K562 (cell line): ENCODE data around the gene FPGS. TPM values are rescaled to one million over a fixed set of nuclear protein-coding genes. Genes with fewer than 3 reads are reported as not detected.

ENCODE experiments used
- ATAC-seq: fragments of 200-7000 bp; cut with Tn5 transposase; 3 replicates; pipeline ENCODE4 v1.9.1; 2020; ENCODE audit warnings: moderate library complexity
- BruUV-seq: library from RNA; stranded (reverse); fragments of 400-500 nt; replicated peaks from 2 replicates; lab custom pipeline; 2021; lab: Mats Ljungman, UMichigan
- CTCF ChIA-PET: fragments of 300-600 bp; formaldehyde crosslinking; extraction: SDS; loops from one replicate; lab custom pipeline; 2021; ENCODE audit warnings: low intra/inter-chr PET ratio; lab: Yijun Ruan, JAX
- POLR2A ChIA-PET: fragments of 300-600, 350-650 bp; sonication (Branson Sonifier 250); formaldehyde crosslinking; extraction: SDS; loops from one replicate; lab custom pipeline; 2021; ENCODE audit warnings: antibody characterized with exemption, inconsistent platforms; lab: Yijun Ruan, JAX
- DNase-seq, 4 experiments: peaks; one replicate each; pipeline versions ENCODE4 v3.0.0 to v3.0.0-alpha.2; 2011 to 2018; ENCODE audit warnings: low spot score in 3 of 4, mixed read lengths in 3 of 4; ENCODE audit errors: extremely low read depth in 1 of 4
- FAIRE-seq: peaks from 2 replicates; lab custom pipeline; 2011; peaks lifted over from hg19 to GRCh38; lab: Jason Lieb, UNC
- H2AFZ ChIP-seq: 2 replicates; pipeline ENCODE4 v1.6.0; 2011; ENCODE audit warnings: low read depth, low read length, control low read depth, inconsistent platforms
- H3K27ac ChIP-seq: fragments of 200-600 bp; 3 replicates; pipeline ENCODE4 v1.8.0; 2011; ENCODE audit warnings: low read depth, mild to moderate bottlenecking, control low read depth, inconsistent platforms, low read length, moderate library complexity, mixed read lengths; ENCODE audit errors: extremely low read depth
- H3K27me3 ChIP-seq, 2 experiments: fragments of 300-600 bp in 1 of 2; 2 replicates in 1 of 2; 3 replicates in 1 of 2; pipeline versions ENCODE4 v1.6.0 to v1.8.0; 2011; ENCODE audit warnings: inconsistent platforms in 2 of 2, low read length in 2 of 2, mild to moderate bottlenecking in 1 of 2, mixed read lengths in 1 of 2, moderate library complexity in 1 of 2; ENCODE audit not compliant: control insufficient read depth in 2 of 2, insufficient read depth in 2 of 2
- H3K36me3 ChIP-seq: fragments of 300-600 bp; 3 replicates; pipeline ENCODE4 v1.8.0; 2011; ENCODE audit warnings: mild to moderate bottlenecking, low read length, inconsistent platforms; ENCODE audit not compliant: control insufficient read depth, insufficient read depth
- H3K4me1 ChIP-seq, 2 experiments: fragments of 200-600 bp in 1 of 2; replicated peaks in 1 of 2; 2 replicates in 1 of 2; 3 replicates in 1 of 2; pipeline versions ENCODE4 v1.5.1 to v1.8.0; 2011; ENCODE audit warnings: inconsistent platforms in 2 of 2, low read length in 2 of 2, mild to moderate bottlenecking in 1 of 2, mixed read lengths in 1 of 2, moderate library complexity in 1 of 2; ENCODE audit not compliant: control insufficient read depth in 2 of 2, insufficient read depth in 2 of 2
- H3K4me2 ChIP-seq: 2 replicates; pipeline ENCODE4 v1.6.1; 2011; ENCODE audit warnings: low read length, control low read depth, inconsistent platforms, mixed read lengths; ENCODE audit not compliant: insufficient read depth
- H3K4me3 ChIP-seq: fragments of 200-600 bp; sonication (generic), shearing (Covaris generic); 2 replicates; pipeline ENCODE4 v1.5.1; 2016; ENCODE audit warnings: control low read depth, inconsistent platforms
- H3K79me2 ChIP-seq: fragments of 200-600 bp; 3 replicates; pipeline ENCODE4 v1.8.0; 2011; ENCODE audit warnings: low read length, inconsistent platforms; ENCODE audit not compliant: control insufficient read depth, insufficient read depth
- H3K9ac ChIP-seq, 2 experiments: 2 replicates each; pipeline versions ENCODE4 v1.6.0 to v1.6.1; 2011; ENCODE audit warnings: low read depth in 2 of 2, low read length in 2 of 2, control low read depth in 1 of 2, inconsistent platforms in 1 of 2, mild to moderate bottlenecking in 1 of 2, mixed read lengths in 1 of 2; ENCODE audit not compliant: insufficient read depth in 1 of 2
- H3K9me1 ChIP-seq: one replicate; pipeline ENCODE4 v1.6.0; 2011; ENCODE audit warnings: inconsistent platforms, mild to moderate bottlenecking, low read length, moderate library complexity; ENCODE audit not compliant: control insufficient read depth, insufficient read depth
- H3K9me3 ChIP-seq: replicated peaks from 2 replicates; pipeline ENCODE4 v1.5.1; 2011; ENCODE audit warnings: low read depth, low read length, inconsistent platforms; ENCODE audit not compliant: control insufficient read depth, insufficient read depth
- H4K20me1 ChIP-seq: replicated peaks from 2 replicates; pipeline ENCODE4 v1.6.1; 2011; ENCODE audit warnings: low read length, inconsistent platforms, mixed read lengths; ENCODE audit not compliant: control insufficient read depth, insufficient read depth
- BRD9 ChIP-seq: fragments of 450-650 bp; IDR thresholded peaks from 2 replicates; pipeline ENCODE4 v1.6.1; 2018; ENCODE audit warnings: low read depth; ENCODE audit not compliant: partially characterized antibody
- DPF2 ChIP-seq: fragments of 450-650 bp; IDR thresholded peaks from 2 replicates; pipeline ENCODE4 v1.6.1; 2016
- ETV5 ChIP-seq: sonication (generic); formaldehyde crosslinking; IDR thresholded peaks from 2 replicates; pipeline ENCODE4 v1.4.0; 2020; ENCODE audit warnings: low read depth, mild to moderate bottlenecking, missing genetic modification reagents
- FOXA3 ChIP-seq, 2 experiments: fragments of 450-650 bp in 1 of 2; sonication (generic) in 1 of 2; formaldehyde crosslinking; IDR thresholded peaks in 1 of 2; conservative IDR thresholded peaks in 1 of 2; 2 replicates each; pipeline versions ENCODE4 v1.4.0 to v1.8.0; 2020 to 2022; ENCODE audit warnings: mild to moderate bottlenecking in 2 of 2, missing genetic modification reagents in 1 of 2
- HEY1 ChIP-seq: fragments of 250-450 bp; sonication (Bioruptor Pico); IDR thresholded peaks from 2 replicates; pipeline ENCODE4 v1.5.0; 2020; ENCODE audit warnings: mild to moderate bottlenecking, moderate library complexity, borderline replicate concordance
- HMG20B ChIP-seq: fragments of 250-450 bp; sonication (Bioruptor Pico); IDR thresholded peaks from 2 replicates; pipeline ENCODE4 v1.5.0; 2021; ENCODE audit warnings: mild to moderate bottlenecking
- MAFK ChIP-seq: IDR thresholded peaks from 2 replicates; pipeline ENCODE4 v1.6.1; 2011; ENCODE audit warnings: low read length, improper control_type of control experiment
- MIER1 ChIP-seq: fragments of 450-650 bp; IDR thresholded peaks from 2 replicates; pipeline ENCODE4 v1.6.1; 2016; ENCODE audit warnings: antibody characterized with exemption, mild to moderate bottlenecking, low read depth
- NCOA1 ChIP-seq: fragments of 450-650 bp; IDR thresholded peaks from 2 replicates; pipeline ENCODE4 v1.6.1; 2016; ENCODE audit warnings: low read depth
- POLR2A ChIP-seq: fragments of 450-650 bp; conservative IDR thresholded peaks from 2 replicates; pipeline ENCODE4 v1.6.1; 2016
- SRSF3 ChIP-seq: fragments of 200-400 bp; formaldehyde crosslinking; IDR thresholded peaks from 2 replicates; pipeline ENCODE4 v1.6.1; 2016; ENCODE audit warnings: mild to moderate bottlenecking, low read length, moderate library complexity; ENCODE audit not compliant: insufficient read depth
- TARDBP ChIP-seq: fragments of 450-650 bp; IDR thresholded peaks from 2 replicates; pipeline ENCODE4 v1.6.1; 2016
- ZNF253 ChIP-seq: fragments of 250-450 bp; sonication (Bioruptor Pico); conservative IDR thresholded peaks from 2 replicates; pipeline ENCODE4 v1.6.1; 2021; ENCODE audit warnings: mild to moderate bottlenecking
- ZNF561 ChIP-seq: fragments of 450-650 bp; formaldehyde crosslinking; conservative IDR thresholded peaks from 2 replicates; pipeline ENCODE4 v1.4.0; 2020; ENCODE audit warnings: mild to moderate bottlenecking, moderate library complexity
- WGBS: fragments of 100-300 bp; shearing (Covaris generic); methylation state at CpG from one replicate; pipeline ENCODE4 v1.1.6; 2016; ENCODE audit warnings: low coverage, mixed read lengths; ENCODE audit not compliant: insufficient coverage; ENCODE audit errors: missing lambda C conversion rate; 5-methylcytosine and 5-hydroxymethylcytosine counted together
- in situ Hi-C: fragments of 300-500 bp; cut with MboI; formaldehyde crosslinking; loops from 4 replicates; pipeline ENCODE4 v1.15.0; 2018; ENCODE audit warnings: inconsistent platforms, mixed read lengths
- intact Hi-C: fragments of 100-400 bp; cut with micrococcal nuclease; formaldehyde crosslinking; loops from 2 replicates; pipeline ENCODE4 v1.14.2; 2022
- polyA plus RNA-seq, 8 experiments: library from polyadenylated mRNA; depleted of rRNA in 4 of 8; stranded (reverse) in 5 of 8; unstranded in 3 of 8; fragments of >200 nt; fragmentation: Nextera tagmentation in 2 of 8; fragmentation: Illumina TruSeq in 1 of 8; extraction: Ambion mirVana in 2 of 8; extraction: Trizol in 1 of 8; gene quantifications; 2 replicates each; pipeline versions ENCODE4 v1.2.1 to v1.2.3, GENCODE V29; 2011 to 2014; ENCODE audit warnings: inconsistent platforms in 1 of 8, missing spikeins in 1 of 8
- total RNA-seq, 7 experiments: library from RNA; depleted of rRNA in 6 of 7; stranded (reverse); fragments of >200 nt in 6 of 7; fragmentation: Illumina TruSeq in 2 of 7; extraction: Trizol in 2 of 7; gene quantifications; 2 replicates each; pipeline versions ENCODE4 v1.2.1 to v1.2.3, GENCODE V29; 2011 to 2021; ENCODE audit warnings: low replicate concordance in 1 of 7
- TF ChIP-seq, protein P1 (sequence below): fragments of 450-650 bp; IDR thresholded peaks from 2 replicates; pipeline ENCODE4 v1.7.0; 2016; ENCODE audit warnings: borderline replicate concordance
- TF ChIP-seq, protein P2 (sequence below): fragments of 450-650 bp; IDR thresholded peaks from 2 replicates; pipeline ENCODE4 v1.6.1; 2016; ENCODE audit warnings: mild to moderate bottlenecking
- TF ChIP-seq, protein P3 (sequence below): sonication (generic); formaldehyde crosslinking; IDR thresholded peaks from 2 replicates; pipeline ENCODE4 v1.8.0; 2023; ENCODE audit warnings: mild to moderate bottlenecking, missing genetic modification reagents

Gene FPGS
- total and polyA plus RNA-seq, 9 of the 15 experiments (the other 6 are each of a cell fraction or from before 2014, with no cell fraction given), result 0.84 to 86.4 (median 59.2) TPM

DNA sequence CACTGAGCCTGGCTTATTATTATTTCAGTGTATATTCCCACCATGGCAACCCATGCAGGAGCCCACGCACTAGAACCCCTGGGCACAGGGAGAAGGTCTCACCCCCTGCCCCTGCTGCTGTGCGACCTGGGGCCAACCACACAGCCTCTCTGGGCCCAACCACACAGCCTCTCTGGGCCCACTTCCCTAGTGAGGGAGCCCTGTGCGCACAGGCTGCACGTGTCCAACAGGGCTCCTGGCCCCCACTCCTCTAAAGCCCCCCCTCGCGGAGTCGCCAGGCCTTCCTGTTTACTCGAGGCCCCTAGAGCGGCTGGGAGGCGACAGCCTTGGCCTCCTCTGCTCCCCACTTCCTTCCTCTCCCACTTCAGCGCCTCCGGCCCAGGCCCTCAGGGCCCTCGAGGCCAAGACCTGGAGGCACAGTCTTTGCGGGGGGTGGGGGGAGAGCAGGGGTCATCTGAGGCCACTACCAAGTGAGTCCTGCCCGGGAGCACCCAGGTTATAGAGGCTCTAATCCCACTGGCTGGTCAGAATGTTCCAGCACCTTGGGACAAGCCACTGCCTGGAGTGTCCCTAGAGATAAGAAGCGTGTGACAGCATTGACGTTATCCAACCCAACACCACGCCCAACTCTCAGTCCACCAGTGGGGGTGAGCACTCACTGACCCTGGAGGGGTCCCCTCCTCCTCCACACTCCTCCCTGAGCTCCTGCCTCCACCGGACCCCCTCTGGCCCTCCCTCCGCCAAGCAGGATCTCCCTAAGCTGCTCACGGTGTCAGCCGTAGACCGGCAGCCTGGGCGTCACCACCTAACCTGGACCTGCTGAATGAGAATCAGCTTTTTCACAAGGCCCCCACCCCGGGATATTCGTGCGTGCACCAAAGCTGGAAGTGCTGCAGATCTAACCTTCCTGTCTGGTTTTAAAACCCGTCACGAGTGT is 59.7 kb downstream of the FPGS start:
- peak; percentile 89 for ATAC-seq
- peak; percentile 89 to 93 (median 91) for DNase-seq
- TF ChIP-seq ETV5 (peak; percentile 91), NCOA1 (peak; percentile 93), BRD9 (peak; percentile 100), FOXA3 (CRISPR knock-in tag; conservative IDR thresholded peaks at IDR 0.05 in 1 of 2, IDR thresholded peaks at IDR 0.05 in 1 of 2) (peak; percentile 71 to 91), ZNF253 (no peak), ZNF561 (CRISPR knock-in tag) (no peak), HEY1 (0 out of 2 replicates have a peak, but pooled peaks have one; percentile 69), DPF2 (peak; percentile 91), MIER1 (no peak), MAFK (no peak), POLR2A (peak; percentile 62), HMG20B (CRISPR knock-in tag) (no peak), TARDBP (peak; percentile 90), SRSF3 (no peak)
- TF ChIP-seq, protein P1, sequence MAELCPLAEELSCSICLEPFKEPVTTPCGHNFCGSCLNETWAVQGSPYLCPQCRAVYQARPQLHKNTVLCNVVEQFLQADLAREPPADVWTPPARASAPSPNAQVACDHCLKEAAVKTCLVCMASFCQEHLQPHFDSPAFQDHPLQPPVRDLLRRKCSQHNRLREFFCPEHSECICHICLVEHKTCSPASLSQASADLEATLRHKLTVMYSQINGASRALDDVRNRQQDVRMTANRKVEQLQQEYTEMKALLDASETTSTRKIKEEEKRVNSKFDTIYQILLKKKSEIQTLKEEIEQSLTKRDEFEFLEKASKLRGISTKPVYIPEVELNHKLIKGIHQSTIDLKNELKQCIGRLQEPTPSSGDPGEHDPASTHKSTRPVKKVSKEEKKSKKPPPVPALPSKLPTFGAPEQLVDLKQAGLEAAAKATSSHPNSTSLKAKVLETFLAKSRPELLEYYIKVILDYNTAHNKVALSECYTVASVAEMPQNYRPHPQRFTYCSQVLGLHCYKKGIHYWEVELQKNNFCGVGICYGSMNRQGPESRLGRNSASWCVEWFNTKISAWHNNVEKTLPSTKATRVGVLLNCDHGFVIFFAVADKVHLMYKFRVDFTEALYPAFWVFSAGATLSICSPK, result no peak
- TF ChIP-seq, protein P2, sequence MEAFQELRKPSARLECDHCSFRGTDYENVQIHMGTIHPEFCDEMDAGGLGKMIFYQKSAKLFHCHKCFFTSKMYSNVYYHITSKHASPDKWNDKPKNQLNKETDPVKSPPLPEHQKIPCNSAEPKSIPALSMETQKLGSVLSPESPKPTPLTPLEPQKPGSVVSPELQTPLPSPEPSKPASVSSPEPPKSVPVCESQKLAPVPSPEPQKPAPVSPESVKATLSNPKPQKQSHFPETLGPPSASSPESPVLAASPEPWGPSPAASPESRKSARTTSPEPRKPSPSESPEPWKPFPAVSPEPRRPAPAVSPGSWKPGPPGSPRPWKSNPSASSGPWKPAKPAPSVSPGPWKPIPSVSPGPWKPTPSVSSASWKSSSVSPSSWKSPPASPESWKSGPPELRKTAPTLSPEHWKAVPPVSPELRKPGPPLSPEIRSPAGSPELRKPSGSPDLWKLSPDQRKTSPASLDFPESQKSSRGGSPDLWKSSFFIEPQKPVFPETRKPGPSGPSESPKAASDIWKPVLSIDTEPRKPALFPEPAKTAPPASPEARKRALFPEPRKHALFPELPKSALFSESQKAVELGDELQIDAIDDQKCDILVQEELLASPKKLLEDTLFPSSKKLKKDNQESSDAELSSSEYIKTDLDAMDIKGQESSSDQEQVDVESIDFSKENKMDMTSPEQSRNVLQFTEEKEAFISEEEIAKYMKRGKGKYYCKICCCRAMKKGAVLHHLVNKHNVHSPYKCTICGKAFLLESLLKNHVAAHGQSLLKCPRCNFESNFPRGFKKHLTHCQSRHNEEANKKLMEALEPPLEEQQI, result no peak
- TF ChIP-seq, protein P3, sequence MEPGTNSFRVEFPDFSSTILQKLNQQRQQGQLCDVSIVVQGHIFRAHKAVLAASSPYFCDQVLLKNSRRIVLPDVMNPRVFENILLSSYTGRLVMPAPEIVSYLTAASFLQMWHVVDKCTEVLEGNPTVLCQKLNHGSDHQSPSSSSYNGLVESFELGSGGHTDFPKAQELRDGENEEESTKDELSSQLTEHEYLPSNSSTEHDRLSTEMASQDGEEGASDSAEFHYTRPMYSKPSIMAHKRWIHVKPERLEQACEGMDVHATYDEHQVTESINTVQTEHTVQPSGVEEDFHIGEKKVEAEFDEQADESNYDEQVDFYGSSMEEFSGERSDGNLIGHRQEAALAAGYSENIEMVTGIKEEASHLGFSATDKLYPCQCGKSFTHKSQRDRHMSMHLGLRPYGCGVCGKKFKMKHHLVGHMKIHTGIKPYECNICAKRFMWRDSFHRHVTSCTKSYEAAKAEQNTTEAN (CRISPR knock-in tag), result no peak

More for the DNA sequence above, 59.7 kb downstream of the FPGS start:
- peak; percentile 97 for FAIRE-seq
- BruUV-seq, result no TSS peak
- intact Hi-C loops, result loop anchor here (1.0 kb wide), 1 partner anchor 34 kb away; no protein-coding TSS in a partner anchor
- POLR2A ChIA-PET, result interaction anchor here (0.6 to 3.1 kb wide), 13 partner anchors 9 to 127 kb away, joined by 3 to 16 read pairs (median 4); partner anchors contain the start of gene TOR2A
- H3K27me3 ChIP-seq, result no peaks in the 10 kb centered on the region
- H3K79me2 ChIP-seq, result no peaks in the 10 kb centered on the region
- H2AFZ ChIP-seq, result peak overlapping the region; percentile 87
- H3K4me2 ChIP-seq, result peak overlapping the region; percentile 72
- H3K4me1 ChIP-seq, result peaks cover 57 to 83% of the 10 kb centered on the region in 2 experiments
- no peaks in the 10 kb centered on the region for H3K9me3 ChIP-seq
- CTCF ChIA-PET, result interaction anchor here (1.0 kb wide), 1 partner anchor 59 kb away, joined by 3 read pairs; no protein-coding TSS in a partner anchor
- no peaks in the 10 kb centered on the region for H4K20me1 ChIP-seq
- in situ Hi-C loops, result no loop called here
- WGBS, result 2% methylated on average over 27 of the region's 29 CpGs
- H3K9me1 ChIP-seq, result peaks cover 5% of the 10 kb centered on the region
- H3K4me3 ChIP-seq, result no peak overlapping the region; the same call in 1 of the 2 replicates
- peaks cover 5% of the 10 kb centered on the region; the same call in 1 of the 3 replicates for H3K36me3 ChIP-seq
- peak overlapping the region; percentile 69 to 90 for H3K9ac ChIP-seq
- peak overlapping the region; percentile 91 for H3K27ac ChIP-seq
